IPS-NIHi7 (cell line): ENCODE measurements around the gene ADPRHL1.
"Not testable (repeated sequence)": the region's sequence is repeated elsewhere in the genome, so short reads cannot be mapped to it uniquely, and the experiment has no call there.

ENCODE experiments used
- DNase-seq: peaks from one replicate; pipeline ENCODE4 v3.0.0; 2012; ENCODE audit warnings: mixed read lengths; ENCODE audit errors: extremely low spot score

Gene ADPRHL1

DNA sequence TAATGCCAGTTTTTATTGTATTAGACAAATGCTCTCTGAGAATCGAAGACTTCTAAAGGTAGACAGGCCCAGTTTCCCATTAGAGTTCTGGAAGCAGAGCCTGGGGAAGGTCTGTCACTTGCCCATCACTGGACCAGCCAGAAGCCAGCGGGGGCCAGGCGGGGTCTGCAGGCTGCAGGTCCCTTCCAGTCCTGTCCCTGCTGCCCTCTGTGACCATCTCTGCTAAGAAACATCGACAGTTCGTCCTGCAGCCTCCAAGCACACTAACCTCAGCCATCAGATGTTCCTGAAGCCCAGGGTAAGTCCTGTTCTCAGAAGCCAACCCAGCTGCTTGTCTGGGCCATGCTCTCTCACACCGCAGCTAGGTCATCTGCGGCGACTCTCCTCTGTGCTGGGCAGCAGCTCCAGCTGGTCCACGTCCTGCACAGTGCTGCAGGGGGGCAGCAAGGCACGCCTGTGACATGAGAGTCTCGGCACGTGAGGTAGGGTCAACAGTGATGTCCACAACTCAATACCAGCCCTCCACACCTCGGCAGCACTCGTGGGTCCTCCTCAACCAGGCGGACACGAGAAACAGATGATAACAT, 2.9 kb upstream of the ADPRHL1 start:
- no peak for DNase-seq

DNA sequence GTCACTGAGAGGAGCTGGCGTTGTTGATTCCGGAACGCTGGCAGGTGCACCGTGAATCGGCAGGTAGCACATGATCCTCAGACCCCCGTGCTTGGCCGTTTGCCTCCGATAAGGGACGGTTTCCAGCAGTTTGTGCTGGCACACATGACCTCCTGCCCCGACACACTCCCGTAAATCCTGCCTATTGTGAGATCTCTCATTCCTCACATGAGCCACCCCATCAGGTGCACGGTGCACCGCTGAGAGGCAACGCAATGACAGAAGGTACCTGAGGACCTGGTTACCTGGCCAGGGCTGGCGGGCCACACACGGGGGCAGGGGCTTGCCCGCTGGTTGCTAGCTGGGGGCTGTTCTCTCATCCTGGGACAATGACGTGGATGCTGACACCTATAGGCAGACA, 2.1 kb upstream of the ADPRHL1 start:
- no peak for DNase-seq

DNA sequence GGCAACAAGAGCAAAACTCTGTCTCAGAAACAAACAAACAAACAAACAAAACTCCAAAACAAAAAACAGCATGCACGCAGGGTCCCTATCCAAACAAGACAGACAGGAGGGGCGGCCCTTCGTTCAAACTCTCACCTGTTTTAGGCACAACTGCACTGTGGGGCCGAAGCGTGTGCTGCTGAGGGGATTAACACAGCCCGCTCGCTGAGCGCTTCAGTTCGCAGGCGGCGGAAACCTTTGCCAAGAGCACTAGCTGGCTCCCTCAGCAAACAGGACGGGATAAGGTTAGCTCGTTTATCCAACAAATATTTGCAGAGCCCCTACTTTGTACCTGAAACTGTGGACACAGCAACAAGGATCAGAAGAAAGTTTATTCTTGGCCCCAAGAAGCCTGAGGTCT, 1.6 kb upstream of the ADPRHL1 start:
- DNase-seq, result no peak

DNA sequence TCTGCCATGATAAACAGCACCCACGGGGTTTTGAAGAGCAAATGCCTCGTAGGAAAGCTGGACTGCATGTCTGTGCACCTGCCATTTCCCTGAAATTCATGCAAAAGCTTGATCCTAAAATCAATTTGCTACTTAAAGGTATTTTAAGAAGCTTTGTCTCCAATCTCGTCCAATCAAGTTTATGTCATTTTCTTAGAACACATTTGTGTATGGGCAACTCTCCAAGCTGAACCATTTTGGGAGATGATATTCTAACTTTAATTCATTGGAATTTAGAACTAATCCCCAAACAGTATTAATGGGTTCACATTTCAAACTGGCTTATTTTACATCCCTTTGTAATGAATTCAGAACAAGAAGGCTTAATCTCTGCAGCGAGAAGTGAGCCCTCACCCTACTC, 822 bp downstream of the ADPRHL1 start:
- no peak for DNase-seq

DNA sequence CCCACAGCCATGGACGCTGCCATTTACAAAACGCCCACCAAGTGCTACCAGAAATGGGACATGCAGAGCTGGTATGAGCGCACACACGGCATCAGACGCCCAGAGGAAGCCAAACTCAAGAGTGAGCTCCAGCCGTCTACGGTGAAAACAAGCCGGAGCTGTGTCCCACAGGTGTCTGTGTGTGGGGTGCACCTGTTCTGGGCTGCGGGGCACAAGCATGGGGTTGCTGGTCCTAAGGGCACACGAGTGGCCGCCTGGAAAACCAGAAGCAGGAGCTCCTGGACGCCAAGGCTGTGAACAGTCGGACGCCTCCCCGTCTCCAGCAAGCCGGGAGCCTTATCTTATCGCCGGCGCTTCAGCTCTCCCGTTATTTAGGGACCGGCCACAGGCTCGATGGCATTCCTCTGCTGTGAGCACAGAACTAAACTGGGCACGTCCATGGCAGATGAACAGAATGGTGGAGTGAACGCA, 1.3 kb downstream of the ADPRHL1 start:
- DNase-seq, result no peak

DNA sequence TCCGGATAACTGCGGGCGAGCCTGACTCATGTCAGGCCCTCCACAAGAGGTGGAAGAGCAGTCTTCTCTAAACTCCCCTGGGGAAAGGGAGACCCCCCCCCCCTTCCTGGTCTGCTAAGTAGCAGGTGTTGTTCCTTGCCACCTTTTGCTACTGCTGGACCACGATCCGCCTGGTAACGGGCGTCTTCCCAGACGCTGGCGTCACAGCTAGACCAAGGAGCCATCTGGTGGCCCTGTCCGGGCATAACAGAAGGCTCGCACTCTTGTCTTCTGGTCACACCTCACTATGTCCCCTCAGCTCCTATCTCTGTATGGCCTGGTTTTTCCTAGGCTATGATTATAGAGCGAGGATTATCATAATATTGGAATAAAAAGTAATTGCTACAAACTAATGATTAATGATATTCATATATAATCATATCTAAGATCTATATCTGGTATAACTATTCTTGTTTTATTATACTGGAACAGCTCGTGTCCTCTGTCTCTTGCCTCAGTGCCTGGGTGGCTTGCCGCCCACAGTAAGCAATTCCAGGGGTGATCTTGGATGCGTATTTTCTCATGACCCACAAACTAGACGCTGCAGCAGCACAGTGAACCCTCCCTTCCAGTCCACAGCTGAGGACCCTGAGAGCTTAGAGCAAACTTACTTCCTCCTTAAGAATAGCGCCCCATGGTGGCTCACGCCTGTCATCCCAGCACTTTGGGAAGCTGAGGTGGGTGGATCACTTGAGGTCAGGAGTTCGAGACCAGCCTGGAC, 2.2 kb downstream of the ADPRHL1 start:
- DNase-seq, result not testable (repeated sequence)

DNA sequence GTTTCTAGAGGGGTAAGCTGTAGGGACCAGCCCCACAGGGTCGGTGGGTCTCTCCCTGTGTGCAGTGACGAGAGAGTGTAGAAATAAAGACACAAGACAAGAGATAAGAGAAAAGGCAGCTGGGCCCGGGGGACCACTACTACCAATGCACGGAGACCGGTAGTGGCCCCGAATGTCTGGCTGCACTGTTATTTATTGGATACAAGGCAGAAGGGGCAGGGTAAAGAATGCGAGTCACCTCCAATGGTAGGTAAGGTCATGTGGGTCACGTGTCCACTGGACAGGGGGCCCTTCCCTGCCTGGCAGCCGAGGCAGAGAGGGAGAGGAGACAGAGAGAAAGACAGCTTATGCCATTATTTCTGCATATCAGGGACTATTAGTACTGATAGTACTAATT, 2.9 kb downstream of the ADPRHL1 start:
- DNase-seq, result not testable (repeated sequence)

DNA sequence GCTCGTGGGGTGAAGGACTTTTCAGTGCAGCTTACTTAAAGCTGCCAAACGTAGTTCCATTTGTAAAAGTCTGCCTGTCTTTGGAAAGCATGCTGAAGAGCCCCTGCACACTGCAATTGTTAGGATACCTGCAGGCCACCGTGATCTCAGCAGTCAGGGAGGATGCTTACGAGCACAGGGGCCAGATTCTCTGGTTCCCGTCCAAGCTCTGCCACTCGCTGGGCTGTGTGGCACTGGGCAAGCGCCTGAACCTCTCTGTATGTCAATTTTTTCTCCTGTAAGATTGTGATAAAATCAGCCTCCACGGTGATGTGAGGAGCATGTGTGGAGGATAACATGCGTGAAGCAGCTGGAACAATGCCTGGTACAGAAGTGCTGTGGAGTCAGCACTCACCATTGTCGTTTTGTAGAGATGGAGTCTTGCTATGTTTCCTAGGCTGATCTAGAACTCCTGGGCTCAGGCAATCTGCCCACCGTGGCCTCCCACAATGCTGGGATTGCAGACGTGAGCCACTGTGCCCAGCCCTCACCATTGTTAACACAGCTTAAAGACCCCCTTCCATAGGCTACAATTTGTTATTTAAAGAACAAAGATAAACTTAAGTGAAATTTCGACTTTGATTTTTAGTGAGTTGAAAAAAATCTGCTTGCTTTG, 3.5 kb downstream of the ADPRHL1 start:
- DNase-seq, result no peak

DNA sequence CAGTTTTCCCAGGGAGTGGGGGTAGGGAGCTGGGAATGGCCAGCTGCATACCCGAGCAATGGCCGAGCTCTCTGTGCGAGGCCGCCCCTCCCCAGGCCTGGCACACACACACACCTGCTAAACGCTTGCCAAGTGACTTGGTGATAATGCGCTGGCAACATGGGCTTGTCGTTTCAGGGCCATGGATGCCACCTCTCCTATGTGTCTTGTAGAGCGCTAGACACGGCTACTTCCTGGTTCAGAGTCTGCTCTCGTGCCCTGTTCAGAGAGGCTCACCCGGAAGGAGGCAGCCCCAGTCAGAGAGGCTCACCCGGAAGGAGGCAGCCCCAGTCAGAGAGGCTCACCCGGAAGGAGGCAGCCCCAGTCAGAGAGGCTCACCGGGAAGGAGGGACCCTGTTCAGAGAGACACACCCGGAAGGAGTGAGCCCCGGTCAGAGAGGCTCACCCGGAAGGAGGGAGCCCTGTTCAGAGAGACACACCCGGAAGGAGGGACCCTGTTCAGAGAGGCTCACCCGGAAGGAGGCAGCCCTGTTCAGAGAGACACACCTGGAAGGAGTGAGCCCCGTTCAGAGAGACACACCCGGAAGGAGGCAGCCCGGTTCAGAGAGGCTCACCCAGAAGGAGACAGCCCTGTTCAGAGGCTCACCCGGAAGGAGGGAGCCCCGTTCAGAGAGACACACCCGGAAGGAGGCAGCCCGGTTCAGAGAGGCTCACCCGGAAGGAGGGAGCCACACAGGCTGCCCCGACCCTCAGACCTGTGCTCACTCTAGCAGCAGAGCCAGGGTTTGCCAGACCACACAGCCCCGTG, 4.2 kb downstream of the ADPRHL1 start:
- DNase-seq, result no peak

DNA sequence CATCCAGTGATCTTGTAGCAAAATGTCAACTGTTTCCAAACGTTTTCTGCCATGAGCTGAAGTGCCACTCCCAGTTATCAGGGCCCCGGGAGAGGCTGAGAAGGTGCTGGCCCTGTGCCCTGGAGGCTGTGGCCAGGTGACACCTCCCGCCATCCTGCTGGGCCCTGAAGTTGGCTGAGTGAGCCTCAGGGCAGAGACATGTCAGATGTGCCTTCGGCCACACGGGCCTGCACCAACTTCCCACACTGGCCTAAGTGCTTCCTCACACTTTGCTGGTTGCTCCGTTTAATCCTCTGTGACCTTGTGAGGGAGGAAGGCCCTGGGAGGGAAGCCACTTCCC, 4.8 kb downstream of the ADPRHL1 start:
- no peak for DNase-seq

DNA sequence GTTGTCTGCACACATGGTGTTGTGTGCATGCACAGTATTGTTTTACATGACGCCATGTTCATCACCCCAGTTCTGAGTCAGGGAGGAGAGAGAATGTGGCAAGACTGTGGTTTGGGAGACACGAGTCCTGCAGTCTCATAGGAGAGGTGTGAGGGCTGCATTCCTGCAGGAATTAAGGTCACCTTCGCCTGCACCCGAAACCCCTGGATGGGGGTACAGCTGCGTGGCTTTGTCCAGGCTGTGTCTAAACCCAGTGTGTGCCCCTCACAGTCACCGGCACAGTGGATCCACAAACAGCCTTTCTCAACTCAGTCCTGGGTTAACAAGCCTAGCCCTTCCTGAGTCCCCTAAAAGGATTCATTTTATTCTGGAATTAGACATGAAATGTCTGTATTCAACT, 5.7 kb downstream of the ADPRHL1 start:
- DNase-seq, result no peak

DNA sequence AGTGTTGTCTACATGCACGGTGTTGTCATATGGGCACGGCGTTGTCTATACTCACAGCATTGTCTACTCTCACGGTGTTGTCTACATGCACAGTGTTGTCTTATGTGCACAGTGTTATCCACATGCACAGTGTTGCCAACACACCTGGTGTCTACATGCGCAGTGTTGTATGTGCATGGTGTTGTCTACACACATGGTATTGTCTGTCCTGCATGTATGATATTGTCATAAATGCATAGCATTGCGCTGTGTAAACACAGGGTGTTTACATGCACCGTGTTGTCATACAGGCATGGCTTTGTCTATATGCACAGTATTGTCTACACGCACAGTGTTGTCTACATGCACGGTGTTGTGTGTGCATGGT, 6.8 kb downstream of the ADPRHL1 start:
- DNase-seq, result no peak

DNA sequence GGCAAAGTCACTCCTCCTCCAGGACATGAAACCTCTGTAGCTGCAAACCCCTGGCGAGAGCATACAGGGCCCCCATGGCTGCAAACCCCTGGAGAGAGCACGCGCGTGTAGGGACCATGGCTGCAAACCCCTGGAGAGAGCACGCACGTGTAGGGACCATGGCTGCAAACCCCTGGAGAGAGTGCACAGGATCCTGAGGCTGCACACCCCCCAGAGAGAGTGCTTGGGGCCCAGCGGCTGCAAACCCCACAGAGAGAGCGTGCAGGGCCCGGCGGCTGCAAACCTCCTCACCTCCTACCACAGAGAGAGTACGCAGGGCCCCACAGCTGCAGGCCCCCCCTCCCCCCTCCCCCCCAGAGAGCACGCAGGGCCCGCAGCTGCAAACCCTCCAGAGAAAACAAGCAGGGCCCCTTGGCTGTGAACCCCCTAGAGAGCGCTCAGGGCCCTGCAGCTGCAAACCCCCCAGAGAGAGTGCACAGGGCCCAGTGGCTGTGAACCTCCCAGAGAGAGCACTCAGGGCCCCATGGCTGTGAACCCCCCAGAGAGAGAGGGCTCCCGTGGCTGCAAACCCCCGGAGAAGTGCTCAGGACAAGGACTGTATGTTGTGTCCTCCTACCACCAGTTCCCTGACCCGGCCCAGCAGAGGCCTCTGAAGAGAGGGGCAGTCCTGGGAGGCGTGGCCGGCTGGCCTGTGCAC, 7.3 kb downstream of the ADPRHL1 start:
- DNase-seq, result no peak

DNA sequence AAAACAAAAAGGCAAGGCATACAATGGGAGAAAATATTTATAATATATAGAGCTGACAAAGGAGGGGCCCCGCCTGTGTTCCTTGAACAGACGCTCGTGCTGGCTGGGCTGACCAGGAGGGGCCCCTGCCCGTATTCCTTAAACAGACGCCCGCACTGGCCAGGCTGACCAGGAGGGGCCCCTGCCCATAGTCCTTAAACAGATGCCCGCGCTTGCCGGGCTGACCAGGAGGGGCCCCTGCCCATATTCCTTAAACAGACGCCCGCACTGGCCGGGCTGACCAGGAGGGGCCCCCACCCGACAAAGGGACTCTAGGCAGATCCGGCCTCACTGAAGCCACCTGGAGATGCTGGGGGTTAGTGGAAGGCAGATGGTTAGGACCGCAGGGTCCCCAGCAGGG, 9.3 kb downstream of the ADPRHL1 start:
- no peak for DNase-seq

DNA sequence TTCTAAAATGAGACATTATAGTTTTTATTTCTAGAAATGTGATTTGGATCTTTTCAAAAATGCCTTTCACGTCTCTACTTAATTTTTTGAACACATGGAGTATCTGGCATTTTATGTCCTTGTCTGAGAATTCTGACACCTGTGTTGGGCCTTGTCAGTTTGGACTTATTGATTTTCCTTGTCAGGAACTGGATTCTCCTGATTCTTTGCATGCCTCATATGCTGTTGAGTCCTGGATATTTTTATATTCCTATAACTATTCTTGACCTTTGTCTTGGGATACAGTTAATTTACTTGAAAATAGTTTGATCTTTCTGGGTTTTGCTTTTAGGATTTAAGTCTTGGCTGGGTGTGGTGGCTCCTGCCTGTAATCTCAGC, 10.3 kb downstream of the ADPRHL1 start:
- DNase-seq, result no peak

DNA sequence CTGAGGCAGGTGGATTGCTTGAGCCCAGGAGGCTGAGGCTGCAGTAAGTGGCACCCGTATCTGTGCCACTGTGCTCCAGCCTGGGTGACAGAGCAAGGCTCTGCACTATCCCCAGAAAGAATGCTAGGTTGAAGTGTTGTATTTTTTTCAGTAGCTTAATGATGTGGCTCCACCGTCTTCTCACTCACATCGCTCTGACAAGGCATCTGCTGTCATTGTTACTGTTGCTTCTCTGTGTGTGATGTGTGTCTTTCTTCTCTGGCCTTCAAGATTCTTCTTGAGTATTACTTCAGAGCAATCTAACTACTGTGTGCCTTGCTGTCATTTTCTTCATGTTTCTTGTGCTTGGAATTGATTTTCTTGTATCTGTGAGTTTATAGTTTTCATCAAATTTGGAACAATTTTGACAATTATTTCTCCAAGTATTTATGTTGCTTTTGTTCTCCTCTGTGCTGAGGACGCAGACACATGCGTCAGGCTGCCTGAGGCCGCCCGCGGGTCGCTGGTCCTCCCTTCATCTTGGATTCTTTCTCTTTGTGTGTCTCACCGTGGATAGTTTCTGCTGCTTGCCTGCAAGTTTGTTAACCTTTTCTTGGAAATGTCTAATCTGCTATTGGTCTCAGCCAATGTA, 10.8 kb downstream of the ADPRHL1 start:
- no peak for DNase-seq

DNA sequence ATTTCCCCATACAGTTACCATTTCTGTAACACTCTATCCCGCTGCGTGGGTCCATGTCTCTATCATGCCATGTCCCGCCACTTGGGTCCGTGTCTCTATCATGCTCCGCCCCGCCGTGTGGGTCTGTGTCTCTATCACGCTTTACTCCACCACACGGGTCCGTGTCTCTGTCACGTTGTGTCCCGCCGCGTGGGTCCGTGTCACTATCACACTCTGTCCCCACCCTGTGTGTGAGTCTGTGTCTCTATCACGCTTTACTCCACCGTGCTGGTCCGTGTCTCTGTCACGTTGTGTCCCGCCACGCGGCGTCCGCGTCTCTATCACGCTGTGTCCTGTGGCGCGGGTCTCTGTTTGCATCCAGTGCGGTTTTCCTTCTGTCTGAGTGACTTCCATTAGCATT, 11.6 kb downstream of the ADPRHL1 start:
- DNase-seq, result no peak

DNA sequence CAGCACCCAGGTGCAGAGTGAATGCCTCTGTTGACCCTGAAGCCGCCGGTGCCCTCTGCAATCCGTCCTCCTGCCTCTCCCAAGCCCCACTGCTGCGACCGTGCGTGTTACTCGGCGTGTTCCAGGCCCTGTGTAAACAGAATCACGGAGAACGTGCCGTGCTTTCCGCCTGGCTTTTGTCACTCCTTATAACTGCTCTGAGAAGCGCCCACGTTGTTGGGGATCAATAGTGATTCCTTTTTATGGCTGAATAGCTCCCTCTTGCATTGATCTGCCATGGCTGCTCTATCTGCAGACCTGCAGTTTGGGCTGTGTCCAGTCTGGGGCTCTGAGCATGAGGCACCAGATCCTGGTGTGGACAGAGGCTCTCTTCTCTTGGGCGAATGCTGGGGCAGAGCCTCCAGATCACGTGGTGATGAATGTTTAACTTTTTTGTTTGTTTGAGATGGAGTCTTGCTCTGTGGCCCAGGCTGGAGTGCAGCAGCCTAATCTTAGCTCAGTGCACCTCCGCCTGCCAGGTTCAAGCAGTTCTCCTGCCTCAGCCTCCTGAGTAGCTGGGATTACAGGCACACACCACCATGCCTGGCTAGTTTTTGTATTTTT, 15.8 kb downstream of the ADPRHL1 start:
- no peak for DNase-seq

DNA sequence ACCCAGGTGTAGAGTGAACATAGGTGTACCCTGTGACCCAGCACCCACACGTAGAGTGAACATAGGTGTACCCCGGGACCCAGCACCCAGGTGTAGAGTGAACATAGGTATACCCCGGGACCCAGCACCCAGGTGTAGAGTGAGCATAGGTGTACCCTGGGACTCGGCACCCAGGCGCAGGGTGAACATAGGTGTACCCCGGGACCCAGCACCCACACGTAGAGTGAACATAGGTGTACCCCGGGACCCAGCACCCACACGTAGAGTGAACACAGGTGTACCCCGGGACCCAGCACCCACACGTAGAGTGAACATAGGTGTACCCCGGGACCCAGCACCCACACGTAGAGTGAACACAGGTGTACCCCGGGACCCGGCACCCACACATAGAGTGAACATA, 16.4 kb downstream of the ADPRHL1 start:
- not testable (repeated sequence) for DNase-seq

DNA sequence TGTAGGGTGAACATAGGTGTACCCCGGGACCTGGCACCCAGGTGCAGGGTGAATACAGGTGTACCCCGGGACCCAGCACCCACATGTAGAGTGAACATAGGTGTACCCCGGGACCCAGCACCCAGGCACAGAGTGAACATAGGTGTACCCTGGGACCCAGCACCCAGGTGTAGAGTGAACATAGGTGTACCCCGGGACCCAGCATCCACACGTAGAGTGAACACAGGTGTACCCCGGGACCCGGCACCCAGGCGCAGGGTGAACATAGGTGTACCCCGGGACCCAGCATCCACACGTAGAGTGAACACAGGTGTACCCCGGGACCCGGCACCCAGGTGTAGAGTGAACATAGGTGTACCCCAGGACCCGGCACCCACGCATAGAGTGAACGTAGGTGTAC, 17.4 kb downstream of the ADPRHL1 start:
- DNase-seq, result not testable (repeated sequence)

DNA sequence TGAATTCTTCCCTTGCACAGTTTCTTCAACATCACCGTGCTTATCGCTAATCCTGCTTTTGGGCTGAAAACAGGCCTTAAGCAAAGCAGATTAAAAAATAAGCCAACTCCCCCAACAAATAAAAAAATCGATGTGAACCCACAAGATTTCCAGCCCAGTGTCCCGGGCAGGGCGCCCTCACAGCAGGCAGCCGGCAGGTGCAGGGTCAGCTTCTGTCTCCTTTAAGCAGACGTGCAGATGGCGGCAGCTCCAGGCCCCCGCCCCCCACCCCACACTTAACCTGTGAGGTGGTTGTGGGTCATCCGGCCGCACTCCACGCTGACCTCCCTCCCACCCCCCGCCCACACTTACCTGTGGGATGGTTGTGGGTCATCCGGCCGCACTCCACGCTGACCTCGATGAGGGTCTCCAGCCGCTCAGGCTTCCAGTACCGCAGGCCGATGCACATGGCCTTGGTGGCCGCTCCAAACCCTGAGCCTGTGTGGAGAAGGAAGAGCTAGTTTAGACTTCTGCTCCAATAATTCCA, 19.8 kb downstream of the ADPRHL1 start:
- DNase-seq, result no peak
